Measurements from ENCODE around the gene AK1. TPM values are rescaled to one million over a fixed set of nuclear protein-coding genes. Genes with fewer than 3 reads are reported as not detected.

The AK1 gene
- total RNA-seq, 2 experiments from 2014 or later: 19.5 to 21.6 TPM

DNA sequence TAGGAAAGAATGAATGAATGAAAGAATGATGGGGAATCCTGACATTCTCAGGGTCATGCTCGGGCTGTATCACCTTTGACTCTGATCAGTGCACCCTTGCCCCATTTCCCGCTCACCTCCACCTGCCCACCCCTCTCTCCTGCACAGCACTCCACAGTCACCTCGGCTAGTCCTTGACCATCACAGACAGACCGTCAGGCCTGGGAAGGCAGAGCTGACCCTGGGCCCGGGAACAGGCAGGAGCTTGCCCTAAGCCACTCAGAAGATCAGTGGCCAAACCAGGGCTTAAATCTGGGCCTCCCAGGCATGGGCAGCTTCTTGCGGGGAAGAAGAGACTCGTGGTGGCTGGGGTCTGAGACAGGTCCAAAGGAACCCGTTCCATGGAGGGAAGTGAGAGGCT is 18.3 kb upstream of the AK1 start:
- intact Hi-C loops (cut with micrococcal nuclease; ENCODE audit: unreplicated experiment): no loop called here

DNA sequence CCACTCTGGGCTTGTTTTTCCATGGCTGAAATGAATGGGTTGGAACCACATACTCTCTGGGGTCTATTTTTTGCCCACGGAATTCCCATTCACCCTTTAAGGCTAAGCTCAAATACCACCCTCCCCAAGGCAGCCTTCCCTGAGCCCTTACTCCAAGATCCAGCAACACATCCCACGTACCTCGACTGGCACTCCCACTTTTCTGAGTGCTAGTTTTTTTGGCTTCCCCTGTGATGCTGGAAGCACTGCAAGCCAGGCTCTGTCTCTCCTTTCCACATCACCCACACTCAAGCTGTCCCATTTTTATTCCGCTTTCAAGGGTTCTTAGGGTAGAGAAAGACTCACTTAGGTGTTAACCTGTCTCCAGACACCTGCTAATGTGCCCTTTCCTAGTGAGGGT is 15.9 kb upstream of the AK1 start:
- H3K4me3 ChIP-seq (ENCODE audit: low read depth, low read length, poor library complexity, severe bottlenecking): no peak overlapping the region
- H4K20me1 ChIP-seq (ENCODE audit: insufficient read depth, low read length): 0 out of 2 replicates have a peak, but pooled peaks cover 3% of the 10 kb centered on the region
- DNase-seq (ENCODE audit: low spot score): no peak
- H2AFZ ChIP-seq (ENCODE audit: low read length): no peak overlapping the region
- H3K27ac ChIP-seq (ENCODE audit: low read depth, low read length, poor library complexity, severe bottlenecking): no peak overlapping the region
- no peaks in the 10 kb centered on the region for H3K9me2 ChIP-seq (ENCODE audit: insufficient read depth, low read length)
- 0 out of 2 replicates have a peak, but pooled peaks cover 20% of the 10 kb centered on the region for H3K9me3 ChIP-seq (ENCODE audit: low read length)
- H3K36me3 ChIP-seq (ENCODE audit: insufficient read depth, low read length): peaks cover 77% of the 10 kb centered on the region
- intact Hi-C loops (cut with micrococcal nuclease; ENCODE audit: unreplicated experiment): no loop called here
- TF ChIP-seq EZH2phosphoT487 (IDR thresholded peaks at IDR 0.05; ENCODE audit: borderline replicate concordance, low read depth, low read length): no peak
- TF ChIP-seq, protein P1, sequence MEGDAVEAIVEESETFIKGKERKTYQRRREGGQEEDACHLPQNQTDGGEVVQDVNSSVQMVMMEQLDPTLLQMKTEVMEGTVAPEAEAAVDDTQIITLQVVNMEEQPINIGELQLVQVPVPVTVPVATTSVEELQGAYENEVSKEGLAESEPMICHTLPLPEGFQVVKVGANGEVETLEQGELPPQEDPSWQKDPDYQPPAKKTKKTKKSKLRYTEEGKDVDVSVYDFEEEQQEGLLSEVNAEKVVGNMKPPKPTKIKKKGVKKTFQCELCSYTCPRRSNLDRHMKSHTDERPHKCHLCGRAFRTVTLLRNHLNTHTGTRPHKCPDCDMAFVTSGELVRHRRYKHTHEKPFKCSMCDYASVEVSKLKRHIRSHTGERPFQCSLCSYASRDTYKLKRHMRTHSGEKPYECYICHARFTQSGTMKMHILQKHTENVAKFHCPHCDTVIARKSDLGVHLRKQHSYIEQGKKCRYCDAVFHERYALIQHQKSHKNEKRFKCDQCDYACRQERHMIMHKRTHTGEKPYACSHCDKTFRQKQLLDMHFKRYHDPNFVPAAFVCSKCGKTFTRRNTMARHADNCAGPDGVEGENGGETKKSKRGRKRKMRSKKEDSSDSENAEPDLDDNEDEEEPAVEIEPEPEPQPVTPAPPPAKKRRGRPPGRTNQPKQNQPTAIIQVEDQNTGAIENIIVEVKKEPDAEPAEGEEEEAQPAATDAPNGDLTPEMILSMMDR (conservative IDR thresholded peaks at IDR 0.05; ENCODE audit: low read length): no peak
- POLR2A ChIA-PET: no interaction called here
- BruUV-seq (replicated peaks): no TSS peak
- CTCF ChIA-PET (ENCODE audit: unreplicated experiment): interaction anchor here (0.6 kb wide), 1 partner anchor 207 kb away, joined by 3 read pairs; no protein-coding TSS in a partner anchor
- peaks cover 16% of the 10 kb centered on the region for H3K4me1 ChIP-seq (ENCODE audit: insufficient read depth, low read length, poor library complexity, severe bottlenecking)
- no peak overlapping the region for H3K4me2 ChIP-seq (ENCODE audit: low read length)
- H3K79me2 ChIP-seq (ENCODE audit: insufficient read depth, low read depth, low read length): no peaks in the 10 kb centered on the region

More for the DNA sequence above, 18.3 kb upstream of the AK1 start:
- Histone ChIP-seq H3K4me2 (ENCODE audit: low read length) (no peak overlapping the region), H3K4me3 (ENCODE audit: low read depth, low read length, poor library complexity, severe bottlenecking) (no peak overlapping the region), H3K79me2 (ENCODE audit: insufficient read depth, low read depth, low read length) (no peaks in the 10 kb centered on the region), H4K20me1 (ENCODE audit: insufficient read depth, low read length) (0 out of 2 replicates have a peak, but pooled peaks cover 3% of the 10 kb centered on the region), H3K36me3 (ENCODE audit: insufficient read depth, low read length) (peaks cover 58% of the 10 kb centered on the region), H3K9me3 (ENCODE audit: low read length) (0 out of 2 replicates have a peak, but pooled peaks cover 20% of the 10 kb centered on the region), H3K4me1 (ENCODE audit: insufficient read depth, low read length, poor library complexity, severe bottlenecking) (peaks cover 32% of the 10 kb centered on the region), H3K9me2 (ENCODE audit: insufficient read depth, low read length) (no peaks in the 10 kb centered on the region), H3K27ac (ENCODE audit: low read depth, low read length, poor library complexity, severe bottlenecking) (no peak overlapping the region), H2AFZ (ENCODE audit: low read length) (no peak overlapping the region)
- TF ChIP-seq EZH2phosphoT487 (IDR thresholded peaks at IDR 0.05; ENCODE audit: borderline replicate concordance, low read depth, low read length): no peak
- TF ChIP-seq, protein P1 (conservative IDR thresholded peaks at IDR 0.05; ENCODE audit: low read length): no peak
- POLR2A ChIA-PET: no interaction called here
- CTCF ChIA-PET (ENCODE audit: unreplicated experiment): no interaction called here
- DNase-seq (ENCODE audit: low spot score): no peak
- no TSS peak for BruUV-seq (replicated peaks)

DNA sequence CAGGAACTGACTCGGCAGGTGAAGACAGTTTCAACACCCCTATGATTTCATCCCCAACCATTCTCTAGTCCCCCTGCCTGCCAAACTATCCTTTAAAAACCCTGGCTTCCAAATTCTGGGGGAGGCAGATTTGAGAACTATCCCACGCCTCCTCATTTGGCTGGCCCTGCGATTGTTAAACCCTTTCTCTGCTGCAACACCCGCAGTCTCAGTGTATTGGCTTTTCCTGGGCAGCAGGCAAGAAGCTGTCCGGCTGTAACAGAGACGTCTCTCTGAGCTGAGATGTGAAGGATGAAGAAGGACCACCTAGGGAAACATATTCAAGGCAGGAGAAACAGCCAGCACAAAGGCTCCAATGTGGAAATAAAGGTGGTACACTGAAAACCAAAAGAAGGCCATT is 15.4 kb upstream of the AK1 start:
- H3K9me2 ChIP-seq (ENCODE audit: insufficient read depth, low read length): no peaks in the 10 kb centered on the region
- no peak overlapping the region for H3K4me2 ChIP-seq (ENCODE audit: low read length)
- no peak overlapping the region for H3K4me3 ChIP-seq (ENCODE audit: low read depth, low read length, poor library complexity, severe bottlenecking)
- peaks cover 13% of the 10 kb centered on the region for H3K4me1 ChIP-seq (ENCODE audit: insufficient read depth, low read length, poor library complexity, severe bottlenecking)
- no peaks in the 10 kb centered on the region for H3K79me2 ChIP-seq (ENCODE audit: insufficient read depth, low read depth, low read length)
- TF ChIP-seq, protein P1 (conservative IDR thresholded peaks at IDR 0.05; ENCODE audit: low read length): no peak
- no peak for TF ChIP-seq EZH2phosphoT487 (IDR thresholded peaks at IDR 0.05; ENCODE audit: borderline replicate concordance, low read depth, low read length)
- ChIA-PET CTCF (ENCODE audit: unreplicated experiment) (no interaction called here), POLR2A (no interaction called here)
- H3K27ac ChIP-seq (ENCODE audit: low read depth, low read length, poor library complexity, severe bottlenecking): no peak overlapping the region
- peaks cover 80% of the 10 kb centered on the region for H3K36me3 ChIP-seq (ENCODE audit: insufficient read depth, low read length)
- 0 out of 2 replicates have a peak, but pooled peaks cover 20% of the 10 kb centered on the region for H3K9me3 ChIP-seq (ENCODE audit: low read length)
- no peak for DNase-seq (ENCODE audit: low spot score)
- H4K20me1 ChIP-seq (ENCODE audit: insufficient read depth, low read length): 0 out of 2 replicates have a peak, but pooled peaks cover 3% of the 10 kb centered on the region
- intact Hi-C loops (cut with micrococcal nuclease; ENCODE audit: unreplicated experiment): no loop called here
- BruUV-seq (replicated peaks): no TSS peak
- H2AFZ ChIP-seq (ENCODE audit: low read length): no peak overlapping the region

Measured in OCI-LY7 (cell line).